GM23338 (cell line): ENCODE data around the gene ST8SIA4. TPM values are rescaled to one million over a fixed set of nuclear protein-coding genes. Genes with fewer than 3 reads are reported as not detected.
A peak's percentile ranks its signal among the peaks of the same experiment; 100 is the strongest.

Experiments used
- ATAC-seq: fragments of 200-7000 bp; cut with Tn5 transposase; 3 replicates; pipeline ENCODE4 v1.9.1; 2020
- DNase-seq: peaks from one replicate; pipeline ENCODE4 v3.0.0-alpha.2; 2015; ENCODE audit warnings: low spot score
- H2AFZ ChIP-seq: fragments of 200-600 bp; sonication (generic); 2 replicates; pipeline ENCODE4 v1.8.0; 2016; ENCODE audit warnings: antibody characterized with exemption, mild to moderate bottlenecking, moderate library complexity
- H3F3A ChIP-seq: fragments of 200-600 bp; sonication (generic); replicated peaks from 2 replicates; pipeline ENCODE4 v1.8.0; 2017; ENCODE audit warnings: antibody characterized with exemption, mixed run types, low read depth
- H3K27ac ChIP-seq: fragments of 200-600 bp; sonication (generic); 2 replicates; pipeline ENCODE4 v1.6.1; 2016; ENCODE audit warnings: low read depth
- H3K27me3 ChIP-seq: fragments of 200-600 bp; sonication (generic); 2 replicates; pipeline ENCODE4 v1.8.0; 2016; ENCODE audit warnings: mild to moderate bottlenecking, mixed run types, moderate library complexity; ENCODE audit not compliant: insufficient read depth
- H3K36me3 ChIP-seq: fragments of 200-600 bp; sonication (generic); 2 replicates; pipeline ENCODE4 v1.8.0; 2016; ENCODE audit warnings: mild to moderate bottlenecking; ENCODE audit not compliant: insufficient read depth
- H3K4me1 ChIP-seq: fragments of 200-600 bp; sonication (generic); 2 replicates; pipeline ENCODE4 v1.8.0; 2016; ENCODE audit warnings: mild to moderate bottlenecking, moderate library complexity; ENCODE audit not compliant: insufficient read depth
- H3K4me2 ChIP-seq: fragments of 200-600 bp; sonication (generic); 2 replicates; pipeline ENCODE4 v1.7.1; 2017; ENCODE audit warnings: mixed run types
- H3K4me3 ChIP-seq: fragments of 200-600 bp; sonication (generic); 2 replicates; pipeline ENCODE4 v1.6.1; 2016; ENCODE audit warnings: mixed run types
- H3K79me2 ChIP-seq: fragments of 200-600 bp; sonication (generic); replicated peaks from 2 replicates; pipeline ENCODE4 v1.8.0; 2017; ENCODE audit warnings: mild to moderate bottlenecking; ENCODE audit not compliant: insufficient read depth
- H3K9me2 ChIP-seq: fragments of 200-600 bp; sonication (generic); 2 replicates; pipeline ENCODE4 v1.8.0; 2017; ENCODE audit not compliant: insufficient read depth
- H4K20me1 ChIP-seq: fragments of 200-600 bp; sonication (generic); replicated peaks from 2 replicates; pipeline ENCODE4 v1.8.0; 2017; ENCODE audit warnings: mild to moderate bottlenecking; ENCODE audit not compliant: insufficient read depth
- H3K27ac Mint-ChIP-seq: 2 replicates; pipeline ENCODE4 v1.8.0; 2020; ENCODE audit warnings: inconsistent platforms, mild to moderate bottlenecking, moderate library complexity, mixed read lengths
- H3K27me3 Mint-ChIP-seq: 3 replicates; pipeline ENCODE4 v1.8.0; 2022; ENCODE audit warnings: low read depth, mild to moderate bottlenecking, moderate library complexity, mixed read lengths, inconsistent platforms; ENCODE audit not compliant: insufficient read depth, poor library complexity
- H3K36me3 Mint-ChIP-seq: 3 replicates; pipeline ENCODE4 v1.8.0; 2021; ENCODE audit warnings: low read depth, mild to moderate bottlenecking, inconsistent platforms, moderate library complexity, mixed read lengths
- H3K4me1 Mint-ChIP-seq: 3 replicates; pipeline ENCODE4 v1.8.0; 2020; ENCODE audit warnings: mild to moderate bottlenecking, inconsistent platforms, mixed read lengths
- H3K4me3 Mint-ChIP-seq: 3 replicates; pipeline ENCODE4 v1.8.0; 2021; ENCODE audit warnings: moderate library complexity, mild to moderate bottlenecking, inconsistent platforms, mixed read lengths
- H3K9me3 Mint-ChIP-seq: 3 replicates; pipeline ENCODE4 v1.8.0; 2020; ENCODE audit warnings: moderate library complexity, mild to moderate bottlenecking, inconsistent platforms, mixed read lengths
- CREB1 ChIP-seq: fragments of 250-450 bp; sonication (Bioruptor Pico); IDR thresholded peaks from 2 replicates; pipeline ENCODE4 v1.5.0; 2020; ENCODE audit warnings: low read depth, mild to moderate bottlenecking, moderate library complexity
- CTCF ChIP-seq, 2 experiments: fragments of 200-600 bp in 1 of 2; sonication (generic) in 1 of 2; conservative IDR thresholded peaks; 2 replicates each; pipeline versions ENCODE4 v1.5.1 to v1.6.1; 2016 to 2017; ENCODE audit warnings: antibody characterized with exemption in 2 of 2, low read depth in 2 of 2, mild to moderate bottlenecking in 2 of 2, moderate library complexity in 1 of 2
- ETS1 ChIP-seq: IDR thresholded peaks from 2 replicates; pipeline ENCODE4 v1.6.1; 2016; ENCODE audit warnings: antibody characterized with exemption
- EZH2 ChIP-seq: fragments of 200-600 bp; sonication (generic); IDR thresholded peaks from one replicate; pipeline ENCODE4 v1.8.0; 2017; ENCODE audit warnings: antibody characterized with exemption, mild to moderate bottlenecking, low read depth; ENCODE audit not compliant: unreplicated experiment
- EZH2phosphoT487 ChIP-seq: fragments of 200-600 bp; sonication (generic); IDR thresholded peaks from one replicate; pipeline ENCODE4 v1.8.1; 2018; ENCODE audit warnings: antibody characterized with exemption; ENCODE audit not compliant: unreplicated experiment
- JUNB ChIP-seq: IDR thresholded peaks from one replicate; pipeline ENCODE4 v1.6.1; 2016; ENCODE audit warnings: antibody characterized with exemption; ENCODE audit not compliant: unreplicated experiment
- NANOG ChIP-seq: IDR thresholded peaks from 2 replicates; pipeline ENCODE4 v1.6.1; 2016; ENCODE audit warnings: antibody characterized with exemption, borderline replicate concordance
- REST ChIP-seq: IDR thresholded peaks from one replicate; pipeline ENCODE4 v1.6.1; 2018; ENCODE audit warnings: antibody characterized with exemption; ENCODE audit not compliant: unreplicated experiment
- STAT1 ChIP-seq: IDR thresholded peaks from one replicate; pipeline ENCODE4 v1.6.1; 2016; ENCODE audit warnings: antibody characterized with exemption; ENCODE audit not compliant: unreplicated experiment
- ZNF331 ChIP-seq: fragments of 250-450 bp; sonication (Bioruptor Pico); IDR thresholded peaks from 2 replicates; pipeline ENCODE4 v1.5.0; 2020; ENCODE audit warnings: low read depth, mild to moderate bottlenecking, moderate library complexity
- ZNF462 ChIP-seq: fragments of 250-450 bp; sonication (Bioruptor Pico); IDR thresholded peaks from 2 replicates; pipeline ENCODE4 v1.5.0; 2020; ENCODE audit warnings: mild to moderate bottlenecking, moderate library complexity
- polyA plus RNA-seq: library from polyadenylated mRNA; unstranded; fragments of >200 nt; fragmentation: Nextera tagmentation; extraction: Ambion mirVana; gene quantifications from 2 replicates; pipeline ENCODE4 v1.2.1, GENCODE V29; 2016
- total RNA-seq: library from RNA; depleted of rRNA; stranded (reverse); fragments of >200 nt; shearing (Covaris generic); gene quantifications from 2 replicates; pipeline ENCODE4 v1.2.3, GENCODE V29; 2014

Gene ST8SIA4
- total and polyA plus RNA-seq, 2 experiments from 2014 or later = 0.11 to 0.28 TPM

- no peak for TF ChIP-seq ZNF462 (CRISPR knock-in tag)
- no peak for TF ChIP-seq JUNB
- TF ChIP-seq EZH2phosphoT487 = no peak
- TF ChIP-seq NANOG = no peak
- no peak for TF ChIP-seq ZNF331 (CRISPR knock-in tag)
- no peak for TF ChIP-seq CREB1 (CRISPR knock-in tag)
Observed at GRCh38 chr5:100758780-100759179, 144.3 kb downstream of the ST8SIA4 start (continued).

- ATAC-seq (no peak), DNase-seq (no peak)
- Histone ChIP-seq H3K27me3 (peaks cover 40% of the 10 kb centered on the region), H3K9me2 (no peaks in the 10 kb centered on the region), H4K20me1 (no peaks in the 10 kb centered on the region), H2AFZ (no peak overlapping the region), H3K4me3 (no peak overlapping the region), H3K4me1 (peaks cover 26% of the 10 kb centered on the region), H3F3A (no peaks in the 10 kb centered on the region), H3K36me3 (no peaks in the 10 kb centered on the region), H3K4me2 (peak overlapping the region; percentile 30; the same call in 1 of the 2 replicates), H3K27ac (no peak overlapping the region), H3K79me2 (no peaks in the 10 kb centered on the region)
- no peak for TF ChIP-seq REST
- no peak for TF ChIP-seq EZH2
- TF ChIP-seq CTCF (conservative IDR thresholded peaks at IDR 0.05; ENCODE audit: low read depth in 2 of 2) = no peak
- no peak for TF ChIP-seq ETS1
- no peak for TF ChIP-seq STAT1
- Mint-ChIP-seq H3K27me3 (peaks cover 26% of the 10 kb centered on the region), H3K4me3 (no peak overlapping the region), H3K36me3 (no peaks in the 10 kb centered on the region), H3K4me1 (peaks cover 17% of the 10 kb centered on the region), H3K27ac (no peak overlapping the region), H3K9me3 (no peaks in the 10 kb centered on the region)
Observed at GRCh38 chr5:100758306-100758705, 144.8 kb downstream of the ST8SIA4 start.
